Psoas muscle (tissue), 8 donors: ENCODE results near the gene CHRNA10. TPM values are rescaled to one million over a fixed set of nuclear protein-coding genes. Genes with fewer than 3 reads are reported as not detected.

Experiments used
- ATAC-seq, 4 donors: fragments of 200-7000 bp; cut with Tn5 transposase; one replicate each; pipeline ENCODE4 v1.9.1; 2020; ENCODE audit warnings: moderate library complexity in 3 of 4, mild to moderate bottlenecking in 2 of 4
- DNase-seq, 2 donors: peaks; one replicate each; pipeline ENCODE4 v3.0.0-alpha.2; 2020
- H3K27ac ChIP-seq: fragments of 200-600 bp; one replicate; pipeline ENCODE4 v1.8.0; 2022
- H3K27me3 ChIP-seq, 3 donors: fragments of 200-600 bp in 1 of 3; one replicate each; pipeline versions ENCODE4 v1.6.1 to v1.8.0; 2013 to 2022; ENCODE audit warnings: low read length in 2 of 3, mild to moderate bottlenecking in 2 of 3, moderate library complexity in 1 of 3; ENCODE audit not compliant: insufficient read depth in 3 of 3
- H3K36me3 ChIP-seq, 2 donors: fragments of 200-600 bp in 1 of 2; one replicate each; pipeline versions ENCODE4 v1.6.1 to v1.8.0; 2013 to 2022; ENCODE audit warnings: low read depth in 1 of 2, mild to moderate bottlenecking in 1 of 2, moderate library complexity in 1 of 2; ENCODE audit not compliant: insufficient read depth in 1 of 2
- H3K4me1 ChIP-seq: fragments of 200-600 bp; one replicate; pipeline ENCODE4 v1.8.0; 2022
- H3K4me3 ChIP-seq: fragments of 200-600 bp; one replicate; pipeline ENCODE4 v1.8.0; 2022; ENCODE audit warnings: mild to moderate bottlenecking
- H3K9me3 ChIP-seq: fragments of 200-600 bp; one replicate; pipeline ENCODE4 v1.8.0; 2022
- CTCF ChIP-seq: fragments of 200-600 bp; IDR thresholded peaks from one replicate; pipeline ENCODE4 v1.8.0; 2022; ENCODE audit warnings: antibody characterized with exemption
- WGBS, 3 donors: extraction: QIAGEN DNeasy Blood & Tissue Kit; methylation state at CpG; one replicate each; pipeline versions ENCODE4 v1.1.6 to v1.1.7; 2013; 5-methylcytosine and 5-hydroxymethylcytosine counted together
- intact Hi-C, 2 donors: fragments of 100-400 bp; cut with DNase I; formaldehyde crosslinking; loops; one replicate each; pipeline versions ENCODE4 v1.11.0 to v1.14.2; 2022
- polyA plus RNA-seq, 3 donors: library from polyadenylated mRNA; stranded (reverse); fragments of 200-250 nt; gene quantifications; one replicate each; pipeline ENCODE4 v1.2.3, GENCODE V29; 2013
- total RNA-seq, 4 donors: library from RNA; stranded (reverse); fragmentation: NEBNext Ultra II Directional in 2 of 4; extraction: Animal tissue kit (Norgen Biotek cat#: 25700) in 2 of 4; gene quantifications; one replicate each; pipeline versions ENCODE4 v1.2.1 to v1.2.4, GENCODE V29; 2021 to 2023
- donor health status: healthy with polysubstance abuse.
- donor health status: DM: no; HTN: no; CAD: no; lungs with moderate emphysema.
- donor health status: Bipolar disorder and iron deficiency.
- donor health status: healthy.
- donor health status: DM: yes; HTN: yes; CAD: no.
- donor health status: DM: no; HTN: no; CAD: no.
- donor health status: DM: no; HTN: no; CAD: no.
- donor health status: DM: yes; HTN: yes; CAD: no.

CHRNA10 gene
- total and polyA plus RNA-seq, 7 donors, result 0.13 to 1.4 (median 0.63) TPM

- H3K27me3 ChIP-seq, result no peaks in the 10 kb centered on the region
- intact Hi-C loops, result no loop called here
- DNase-seq, result no peak
- no peak overlapping the region for H3K27ac ChIP-seq
- H3K9me3 ChIP-seq, result no peaks in the 10 kb centered on the region
- no peak overlapping the region for H3K4me3 ChIP-seq
- 92 to 99% (median 96%) methylated on average over 5 of the region's 5 CpGs for WGBS, 3 donors
- ATAC-seq, result no peak
- H3K36me3 ChIP-seq, result no peaks in the 10 kb centered on the region
- TF ChIP-seq CTCF, result no peak
- H3K4me1 ChIP-seq, result no peaks in the 10 kb centered on the region
Observed at GRCh38 chr11:3623121-3623520, 48.1 kb downstream of the CHRNA10 start.

- WGBS, 3 donors, result 79 to 82% (median 80%) methylated on average over 4 of the region's 4 CpGs
- no peak overlapping the region for H3K27ac ChIP-seq
- TF ChIP-seq CTCF, result no peak
- H3K9me3 ChIP-seq, result no peaks in the 10 kb centered on the region
- no peaks in the 10 kb centered on the region for H3K4me1 ChIP-seq
- H3K27me3 ChIP-seq, result no peaks in the 10 kb centered on the region
- DNase-seq (no peak), ATAC-seq (no peak)
- H3K36me3 ChIP-seq, result no peaks in the 10 kb centered on the region
- intact Hi-C loops, result no loop called here
- H3K4me3 ChIP-seq, result no peak overlapping the region
Observed at GRCh38 chr11:3622521-3622920, 48.7 kb downstream of the CHRNA10 start.

GRCh38 chr11:3617990-3618389 is 53.2 kb downstream of the CHRNA10 start:
- Histone ChIP-seq H3K4me1 (peaks cover 18% of the 10 kb centered on the region), H3K27me3 (no peaks in the 10 kb centered on the region), H3K36me3 (no peaks in the 10 kb centered on the region), H3K4me3 (no peak overlapping the region), H3K9me3 (no peaks in the 10 kb centered on the region), H3K27ac (no peak overlapping the region)
- intact Hi-C loops, result no loop called here
- no peak for TF ChIP-seq CTCF
- ATAC-seq (no peak), DNase-seq (no peak)
- 83 to 88% (median 86%) methylated on average over 8 of the region's 8 CpGs for WGBS, 3 donors

- no peak for TF ChIP-seq CTCF
- no peaks in the 10 kb centered on the region for H3K36me3 ChIP-seq
- 69 to 74% (median 70%) methylated on average over 25 of the region's 25 CpGs for WGBS, 3 donors
- H3K4me1 ChIP-seq, result peaks cover 18% of the 10 kb centered on the region
- intact Hi-C loops, result no loop called here
- H3K27ac ChIP-seq, result no peak overlapping the region
- ATAC-seq, result no peak
- no peak for DNase-seq
- peaks cover 4% of the 10 kb centered on the region for H3K9me3 ChIP-seq
- H3K27me3 ChIP-seq, result no peaks in the 10 kb centered on the region
- H3K4me3 ChIP-seq, result no peak overlapping the region
Observed at GRCh38 chr11:3616721-3617460, 54.3 kb downstream of the CHRNA10 start.

- DNase-seq (no peak), ATAC-seq (no peak)
- Histone ChIP-seq H3K9me3 (peaks cover 4% of the 10 kb centered on the region), H3K36me3 (no peaks in the 10 kb centered on the region), H3K27ac (no peak overlapping the region), H3K27me3 (no peaks in the 10 kb centered on the region), H3K4me3 (no peak overlapping the region), H3K4me1 (peaks cover 18% of the 10 kb centered on the region)
- 81 to 86% (median 86%) methylated on average over 6 of the region's 6 CpGs for WGBS, 3 donors
- no peak for TF ChIP-seq CTCF
- intact Hi-C loops, result loop anchor here in 1 of 2 donors (2.0 kb wide), 1 partner anchor 27 kb away; no protein-coding TSS in a partner anchor
Observed at GRCh38 chr11:3615998-3616397, 55.2 kb downstream of the CHRNA10 start.
